ENCODE results near the gene MT2A.
A peak's percentile ranks its signal among the peaks of the same experiment; 100 is the strongest.

Gene MT2A

DNA sequence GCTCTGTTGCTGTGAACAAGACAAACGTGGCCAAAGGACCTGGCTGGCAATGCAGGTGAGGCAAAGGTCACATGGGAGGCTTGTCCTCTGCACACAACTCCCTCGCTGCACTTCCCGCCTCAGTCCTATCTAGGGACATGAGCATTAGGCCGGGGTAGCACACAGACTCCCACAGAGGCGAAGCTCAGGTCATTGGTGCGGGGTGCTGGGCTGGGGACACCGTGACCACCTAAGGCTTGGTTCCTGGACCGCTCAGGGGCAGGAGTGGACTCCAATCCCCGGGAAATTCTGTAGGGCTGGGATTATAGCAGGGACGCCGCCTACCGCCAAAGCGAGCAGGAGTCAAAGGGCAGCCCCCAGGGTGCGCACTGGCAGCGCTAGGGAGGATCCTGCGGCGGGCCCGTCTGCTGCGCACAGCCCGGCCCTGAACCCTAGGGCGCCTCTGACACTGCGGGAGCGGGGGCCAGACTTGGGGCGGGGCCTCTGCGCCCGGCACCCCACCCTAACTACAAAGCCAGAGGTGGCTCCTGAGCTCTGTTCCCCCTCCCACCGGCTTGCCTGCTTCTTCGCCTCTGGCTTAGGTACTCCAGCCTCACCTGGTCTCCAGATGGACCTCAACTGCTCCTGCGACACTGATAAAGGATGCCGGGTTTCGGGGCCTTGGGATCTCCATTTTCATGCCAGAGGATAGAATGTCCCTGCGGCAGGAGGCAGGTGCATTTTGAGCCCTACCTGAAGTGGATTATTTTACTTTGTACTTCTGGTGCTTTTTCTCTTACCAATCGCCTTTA is 39.5 kb downstream of the MT2A start:
- TF ChIP-seq ZBTB7A (IDR thresholded peaks at IDR 0.05; ENCODE audit: low read depth) (no peak), CEBPB (IDR thresholded peaks at IDR 0.05) (no peak)

DNA sequence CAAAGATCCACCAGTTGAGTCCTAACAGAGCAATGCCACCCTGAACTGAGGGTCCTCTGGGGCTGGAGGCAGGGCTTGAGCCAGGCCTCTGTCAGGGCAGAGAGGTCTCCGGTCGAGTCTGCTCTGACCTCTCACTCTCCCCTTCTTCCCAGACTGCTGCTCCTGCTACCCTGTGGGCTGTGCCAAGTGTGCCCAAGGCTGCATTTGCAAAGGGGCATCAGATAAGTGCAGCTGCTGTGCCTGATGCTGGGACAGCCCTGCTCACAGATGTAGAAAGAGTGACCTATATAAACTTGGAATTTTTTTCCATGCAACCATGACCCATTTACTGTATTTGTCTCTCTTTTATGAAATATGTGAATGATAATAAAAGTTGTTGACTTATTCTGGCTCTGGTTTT is 40.9 kb downstream of the MT2A start:
- TF ChIP-seq CEBPB (IDR thresholded peaks at IDR 0.05) (no peak), TAF1 (IDR thresholded peaks at IDR 0.05; ENCODE audit: low read depth) (no peak), TCF12 (IDR thresholded peaks at IDR 0.05; ENCODE audit: low read depth) (no peak), TEAD4 (IDR thresholded peaks at IDR 0.05) (no peak), USF1 (IDR thresholded peaks at IDR 0.05) (no peak), FOXM1 (IDR thresholded peaks at IDR 0.05; ENCODE audit: borderline replicate concordance, low read depth) (no peak), MAX (IDR thresholded peaks at IDR 0.05) (no peak), YY1 (IDR thresholded peaks at IDR 0.05; ENCODE audit: low read depth) (no peak), RAD21 (IDR thresholded peaks at IDR 0.05; ENCODE audit: low read depth) (no peak), NFIC (IDR thresholded peaks at IDR 0.05) (no peak), EGR1 (IDR thresholded peaks at IDR 0.05) (no peak), EP300 (IDR thresholded peaks at IDR 0.05; ENCODE audit: borderline replicate concordance) (no peak), CREB1 (IDR thresholded peaks at IDR 0.05; ENCODE audit: low read depth) (no peak), ZBTB7A (IDR thresholded peaks at IDR 0.05; ENCODE audit: low read depth) (no peak)
- TF ChIP-seq, protein P1, sequence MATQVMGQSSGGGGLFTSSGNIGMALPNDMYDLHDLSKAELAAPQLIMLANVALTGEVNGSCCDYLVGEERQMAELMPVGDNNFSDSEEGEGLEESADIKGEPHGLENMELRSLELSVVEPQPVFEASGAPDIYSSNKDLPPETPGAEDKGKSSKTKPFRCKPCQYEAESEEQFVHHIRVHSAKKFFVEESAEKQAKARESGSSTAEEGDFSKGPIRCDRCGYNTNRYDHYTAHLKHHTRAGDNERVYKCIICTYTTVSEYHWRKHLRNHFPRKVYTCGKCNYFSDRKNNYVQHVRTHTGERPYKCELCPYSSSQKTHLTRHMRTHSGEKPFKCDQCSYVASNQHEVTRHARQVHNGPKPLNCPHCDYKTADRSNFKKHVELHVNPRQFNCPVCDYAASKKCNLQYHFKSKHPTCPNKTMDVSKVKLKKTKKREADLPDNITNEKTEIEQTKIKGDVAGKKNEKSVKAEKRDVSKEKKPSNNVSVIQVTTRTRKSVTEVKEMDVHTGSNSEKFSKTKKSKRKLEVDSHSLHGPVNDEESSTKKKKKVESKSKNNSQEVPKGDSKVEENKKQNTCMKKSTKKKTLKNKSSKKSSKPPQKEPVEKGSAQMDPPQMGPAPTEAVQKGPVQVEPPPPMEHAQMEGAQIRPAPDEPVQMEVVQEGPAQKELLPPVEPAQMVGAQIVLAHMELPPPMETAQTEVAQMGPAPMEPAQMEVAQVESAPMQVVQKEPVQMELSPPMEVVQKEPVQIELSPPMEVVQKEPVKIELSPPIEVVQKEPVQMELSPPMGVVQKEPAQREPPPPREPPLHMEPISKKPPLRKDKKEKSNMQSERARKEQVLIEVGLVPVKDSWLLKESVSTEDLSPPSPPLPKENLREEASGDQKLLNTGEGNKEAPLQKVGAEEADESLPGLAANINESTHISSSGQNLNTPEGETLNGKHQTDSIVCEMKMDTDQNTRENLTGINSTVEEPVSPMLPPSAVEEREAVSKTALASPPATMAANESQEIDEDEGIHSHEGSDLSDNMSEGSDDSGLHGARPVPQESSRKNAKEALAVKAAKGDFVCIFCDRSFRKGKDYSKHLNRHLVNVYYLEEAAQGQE (IDR thresholded peaks at IDR 0.05; ENCODE audit: low read depth) = no peak

- TF ChIP-seq CEBPB (IDR thresholded peaks at IDR 0.05) (peak; percentile 82), RAD21 (IDR thresholded peaks at IDR 0.05; ENCODE audit: low read depth) (no peak), TEAD4 (IDR thresholded peaks at IDR 0.05) (peak; percentile 24; the same call in 1 of the 2 replicates)
These were observed 41.4 kb downstream of the MT2A start for GRCh38 chr16:56649820-56650219.

DNA sequence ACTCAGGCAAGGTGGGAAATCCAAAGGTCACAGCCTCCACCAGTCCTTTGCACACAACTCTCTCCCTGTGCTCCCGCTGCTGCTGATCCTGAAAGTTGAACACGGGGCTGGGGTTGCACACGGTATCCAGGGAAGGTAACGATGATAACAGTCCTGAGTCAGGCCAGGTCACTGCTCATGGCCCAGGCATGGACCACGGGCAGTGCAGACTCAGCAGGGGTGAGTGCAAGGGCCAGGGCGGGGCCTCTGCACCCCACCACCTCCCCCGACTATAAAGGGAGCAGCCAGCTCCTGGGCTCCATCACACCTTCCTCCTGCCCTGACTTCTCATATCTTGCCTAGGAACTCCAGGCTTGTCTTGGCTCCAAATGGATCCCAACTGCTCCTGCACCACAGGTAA is 43.2 kb downstream of the MT2A start, which contains the start of gene MT1B:
Gene MT1B, plus strand, starts transcription at position 301 of the 400 bp plus-strand sequence. Its CDS starts 68 bp downstream, at position 369.
- TF ChIP-seq MAX (IDR thresholded peaks at IDR 0.05) = no peak
- TF ChIP-seq USF1 (IDR thresholded peaks at IDR 0.05) = no peak
- no peak for TF ChIP-seq TAF1 (IDR thresholded peaks at IDR 0.05; ENCODE audit: low read depth)

DNA sequence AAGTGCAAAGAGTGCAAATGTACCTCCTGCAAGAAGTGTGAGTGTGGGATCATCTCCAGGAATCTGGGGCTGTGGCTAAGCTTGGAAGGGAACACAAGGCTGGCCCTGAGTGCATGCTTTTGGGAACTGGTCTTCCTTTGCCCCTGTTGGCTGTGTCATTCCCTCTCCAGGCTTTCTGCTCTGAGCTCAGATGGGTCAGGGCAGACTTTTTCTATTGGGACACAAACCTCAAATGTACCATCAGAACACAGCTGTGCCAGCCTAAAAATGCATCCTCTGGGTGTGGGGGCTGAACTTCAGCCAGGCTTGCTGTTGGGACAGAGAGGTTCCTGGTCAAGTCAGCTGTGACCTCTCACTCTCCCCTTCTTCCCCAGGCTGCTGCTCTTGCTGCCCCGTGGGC is 44.2 kb downstream of the MT2A start:
- no peak for TF ChIP-seq RAD21 (IDR thresholded peaks at IDR 0.05; ENCODE audit: low read depth)
- no peak for TF ChIP-seq USF1 (IDR thresholded peaks at IDR 0.05)
- TF ChIP-seq TCF12 (IDR thresholded peaks at IDR 0.05; ENCODE audit: low read depth) = no peak

DNA sequence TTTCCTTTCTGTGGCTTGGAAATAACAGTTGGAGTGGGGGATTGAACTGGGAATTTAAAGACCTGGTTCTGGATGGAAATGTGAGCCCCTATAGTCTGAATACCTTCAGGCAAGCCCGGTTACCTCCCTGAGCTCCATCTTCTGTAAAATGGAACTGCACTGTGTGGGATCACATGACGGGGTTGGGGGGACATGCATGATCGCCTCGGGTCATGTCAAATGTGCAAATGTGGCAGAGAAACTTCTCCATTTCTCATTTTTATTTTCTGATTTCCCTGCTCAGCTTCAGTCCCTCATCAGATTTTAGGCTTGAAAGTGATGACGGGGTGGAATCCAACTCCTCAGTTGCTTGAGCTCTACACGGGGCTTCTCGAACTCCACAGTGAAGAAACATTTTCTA is 44.8 kb downstream of the MT2A start:
- 0 out of 2 replicates have a peak, but pooled peaks have one; percentile 18 for TF ChIP-seq USF1 (IDR thresholded peaks at IDR 0.05)
- TF ChIP-seq, protein P1 (IDR thresholded peaks at IDR 0.05; ENCODE audit: low read depth) = no peak
